NCI-H2171 (cell line): ENCODE data around the gene IFT81.
A peak's percentile ranks its signal among the peaks of the same experiment; 100 is the strongest.
"Not testable (repeated sequence)": the region's sequence is repeated elsewhere in the genome, so short reads cannot be mapped to it uniquely, and the experiment has no call there.

ENCODE experiments used
- DNase-seq: peaks from one replicate; lab custom pipeline; 2025; lab: John Stamatoyannopoulos, UW

IFT81 gene, protein sequence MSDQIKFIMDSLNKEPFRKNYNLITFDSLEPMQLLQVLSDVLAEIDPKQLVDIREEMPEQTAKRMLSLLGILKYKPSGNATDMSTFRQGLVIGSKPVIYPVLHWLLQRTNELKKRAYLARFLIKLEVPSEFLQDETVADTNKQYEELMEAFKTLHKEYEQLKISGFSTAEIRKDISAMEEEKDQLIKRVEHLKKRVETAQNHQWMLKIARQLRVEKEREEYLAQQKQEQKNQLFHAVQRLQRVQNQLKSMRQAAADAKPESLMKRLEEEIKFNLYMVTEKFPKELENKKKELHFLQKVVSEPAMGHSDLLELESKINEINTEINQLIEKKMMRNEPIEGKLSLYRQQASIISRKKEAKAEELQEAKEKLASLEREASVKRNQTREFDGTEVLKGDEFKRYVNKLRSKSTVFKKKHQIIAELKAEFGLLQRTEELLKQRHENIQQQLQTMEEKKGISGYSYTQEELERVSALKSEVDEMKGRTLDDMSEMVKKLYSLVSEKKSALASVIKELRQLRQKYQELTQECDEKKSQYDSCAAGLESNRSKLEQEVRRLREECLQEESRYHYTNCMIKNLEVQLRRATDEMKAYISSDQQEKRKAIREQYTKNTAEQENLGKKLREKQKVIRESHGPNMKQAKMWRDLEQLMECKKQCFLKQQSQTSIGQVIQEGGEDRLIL

DNA sequence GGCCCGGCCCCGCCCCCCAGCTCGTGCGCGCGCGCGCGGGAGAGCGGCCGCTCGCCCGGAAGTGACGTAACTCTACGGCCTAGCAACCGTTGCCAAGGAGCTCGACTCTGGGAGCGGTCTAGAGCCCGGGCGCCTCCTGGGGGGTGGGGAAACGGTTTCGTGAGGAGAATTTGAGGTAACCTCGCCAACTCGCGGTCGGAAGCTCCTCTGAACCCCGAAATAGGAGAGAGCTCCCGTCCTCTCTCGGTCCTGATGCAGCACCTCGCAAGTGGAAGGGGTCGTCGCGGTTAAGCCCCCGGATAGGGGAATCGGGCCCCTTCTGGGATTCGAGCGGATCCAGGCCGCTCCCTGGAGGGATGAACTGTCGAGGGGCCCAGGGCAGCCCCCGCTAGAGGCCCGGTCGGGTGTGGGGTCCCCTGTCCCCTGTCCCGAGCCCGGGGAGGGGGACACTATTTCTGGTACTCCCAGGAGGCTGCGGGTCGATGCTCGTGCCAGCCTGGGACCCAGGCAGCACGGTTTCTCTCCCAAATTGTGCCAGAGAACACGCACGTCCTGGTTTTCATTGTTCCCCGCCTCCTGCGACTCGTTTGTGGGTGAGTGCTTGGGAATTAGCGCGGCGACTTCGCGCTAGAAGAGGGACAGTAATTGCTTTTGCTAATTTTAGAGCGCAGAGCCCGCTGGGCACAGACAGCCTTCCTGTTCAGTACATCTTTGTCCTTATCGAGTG is at the start of gene IFT81:
IFT81 (plus strand) TSS at position 89 of the 727 bp plus-strand sequence. CDS start 3,024 bp downstream, outside the sequence.
- DNase-seq: peak; percentile 96

DNA sequence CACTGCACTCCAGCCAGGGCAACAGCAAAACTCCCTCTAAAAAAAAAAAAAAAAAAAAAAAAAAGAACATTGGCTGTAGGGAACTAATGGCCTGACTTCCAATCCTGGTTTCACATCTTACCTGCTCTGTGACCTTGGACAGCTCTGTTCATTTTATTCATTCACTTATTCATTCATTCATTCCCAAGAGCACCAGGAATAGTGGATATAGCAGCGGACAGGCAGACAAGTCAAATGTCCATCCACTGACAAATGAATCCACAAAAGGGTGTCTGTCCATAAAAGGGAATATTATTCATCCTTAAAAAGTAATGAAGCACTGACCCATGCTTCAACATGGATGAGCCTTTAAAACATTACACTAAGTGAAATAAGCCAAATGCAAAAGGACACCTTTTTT is 48.3 kb upstream of the IFT81 start:
- no peak for DNase-seq

DNA sequence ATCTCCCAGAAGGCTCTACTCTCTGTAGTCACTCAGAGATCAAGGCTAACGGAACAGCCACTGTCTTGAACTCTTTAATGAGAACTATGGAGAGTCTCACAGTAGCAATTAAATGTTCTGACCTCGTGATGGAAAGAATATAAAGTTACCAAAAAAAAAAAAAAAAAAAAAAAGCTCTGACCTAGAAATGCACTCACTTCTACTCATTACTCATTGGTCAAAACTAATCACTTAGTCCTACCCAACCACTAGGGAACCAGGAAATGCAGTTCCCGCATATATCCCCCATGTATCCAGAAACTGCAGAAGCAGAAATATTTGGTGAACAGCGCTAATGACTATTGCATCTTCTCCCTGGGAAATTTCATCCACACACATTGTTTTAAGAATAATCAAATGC is 46.4 kb upstream of the IFT81 start:
- no peak for DNase-seq

DNA sequence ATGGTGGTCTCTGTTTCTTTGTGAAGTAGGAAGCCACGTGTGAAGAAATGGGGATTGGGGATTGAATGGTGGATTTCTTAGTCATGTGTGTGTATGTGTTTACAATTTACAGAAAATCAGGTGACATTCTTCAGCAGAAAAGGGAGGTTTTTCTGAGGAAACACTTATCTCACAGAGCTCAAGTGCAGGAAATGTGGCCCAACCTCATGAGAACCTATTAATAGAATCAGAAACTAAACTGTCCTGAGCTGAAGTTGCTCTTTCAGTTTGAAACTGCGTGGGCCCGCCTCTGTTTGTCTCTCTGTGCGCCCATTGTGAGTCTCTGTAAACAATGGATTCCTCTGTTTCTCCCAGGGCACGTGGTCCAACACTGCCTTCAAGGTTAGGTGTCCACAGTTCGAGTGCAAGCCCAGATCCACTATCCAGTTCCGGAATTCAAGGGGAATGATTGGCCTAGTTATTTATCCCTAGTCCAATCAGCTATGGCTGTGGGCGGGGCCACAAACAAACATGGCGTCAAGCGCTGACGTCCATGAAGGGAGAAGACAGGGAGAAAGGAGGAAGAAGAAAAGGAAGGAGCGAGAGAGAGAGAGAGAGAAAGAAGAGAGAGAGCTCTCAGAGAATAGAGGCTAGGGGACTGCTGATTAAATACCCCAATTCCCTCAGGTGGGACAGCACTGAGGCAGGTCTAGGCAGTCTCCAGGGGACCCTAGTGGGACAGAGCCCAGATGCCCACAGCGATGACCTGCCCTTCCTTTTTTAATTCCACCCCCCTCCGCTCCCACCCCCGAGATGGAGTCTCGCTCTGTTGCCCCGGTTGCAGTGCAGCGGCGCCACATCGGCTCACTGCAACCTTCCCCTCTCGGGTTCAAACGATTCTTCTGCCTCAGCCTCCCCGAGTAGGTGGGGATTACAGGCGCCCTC is 44.4 kb upstream of the IFT81 start:
- DNase-seq: no peak

DNA sequence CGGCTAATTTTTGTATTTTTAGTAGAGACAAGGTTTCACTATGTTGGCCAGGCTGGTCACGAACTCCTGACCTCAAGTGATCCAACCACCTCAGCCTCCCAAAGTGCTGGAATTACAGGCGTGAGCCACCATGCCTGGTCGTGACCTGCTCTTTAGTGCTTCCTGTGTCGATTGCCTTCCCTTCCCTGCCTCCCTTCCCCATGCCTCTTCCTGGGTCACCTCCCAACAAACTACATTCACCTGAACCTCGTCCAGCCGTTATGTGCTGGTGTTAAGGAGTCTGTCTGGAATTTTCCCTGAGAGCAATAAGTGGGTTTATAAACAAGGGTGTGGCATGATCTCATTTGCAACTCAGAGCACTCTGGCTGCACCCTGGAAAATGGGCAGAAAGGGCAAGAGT is 43.7 kb upstream of the IFT81 start:
- DNase-seq: no peak

DNA sequence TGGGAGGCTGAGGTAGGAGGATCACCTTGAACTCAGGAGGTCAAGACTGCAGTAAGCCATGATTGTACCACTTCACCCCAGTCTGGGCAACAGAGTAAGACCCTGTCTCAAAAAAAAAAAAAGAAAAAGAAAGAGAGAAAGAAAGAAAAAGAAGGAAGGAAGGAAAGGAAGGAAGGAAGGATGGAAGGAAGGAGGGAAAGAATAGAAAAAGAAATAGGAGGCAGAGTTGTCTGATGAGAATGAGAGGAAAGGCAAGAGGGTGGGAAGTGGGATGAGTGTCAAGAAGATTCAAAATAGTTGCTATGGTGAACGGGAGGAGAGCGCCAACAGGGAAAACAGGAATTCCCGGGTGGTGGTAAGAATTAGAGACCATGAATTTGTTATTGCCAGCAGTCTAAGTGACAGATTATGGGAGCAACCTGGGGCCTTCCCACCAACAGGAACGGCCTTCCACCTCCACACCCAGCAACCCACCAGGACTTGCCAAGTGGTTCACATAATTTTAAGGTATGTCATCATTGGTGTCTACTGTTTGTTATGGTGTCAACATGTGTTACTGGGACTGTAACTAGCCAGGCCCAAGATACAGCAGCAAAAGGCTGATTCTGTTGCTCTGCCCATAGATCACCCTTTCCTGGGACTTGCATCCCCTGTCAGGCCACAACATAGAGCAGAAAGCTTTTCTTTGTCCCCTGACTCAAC is 39.7 kb upstream of the IFT81 start:
- no peak for DNase-seq

DNA sequence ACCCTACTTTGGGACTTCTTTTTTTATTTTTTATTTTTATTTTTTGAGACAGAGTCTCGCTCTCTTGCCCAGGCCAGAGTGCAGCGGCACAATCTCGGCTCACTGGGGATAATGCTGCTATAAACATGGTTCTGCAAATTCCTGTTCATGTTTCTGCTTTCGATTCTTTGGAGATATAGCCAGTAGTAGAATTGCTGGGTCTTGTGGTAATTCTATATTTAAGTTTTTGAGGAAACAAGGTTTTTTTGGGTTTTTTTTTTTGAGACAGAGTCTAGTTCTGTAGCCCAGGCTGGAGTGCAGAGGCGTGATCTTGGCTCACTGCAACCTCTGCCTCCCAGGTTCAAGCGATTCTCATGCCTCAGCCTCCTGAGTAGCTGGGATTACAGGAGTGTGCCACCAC is 35.9 kb upstream of the IFT81 start:
- not testable (repeated sequence) for DNase-seq

DNA sequence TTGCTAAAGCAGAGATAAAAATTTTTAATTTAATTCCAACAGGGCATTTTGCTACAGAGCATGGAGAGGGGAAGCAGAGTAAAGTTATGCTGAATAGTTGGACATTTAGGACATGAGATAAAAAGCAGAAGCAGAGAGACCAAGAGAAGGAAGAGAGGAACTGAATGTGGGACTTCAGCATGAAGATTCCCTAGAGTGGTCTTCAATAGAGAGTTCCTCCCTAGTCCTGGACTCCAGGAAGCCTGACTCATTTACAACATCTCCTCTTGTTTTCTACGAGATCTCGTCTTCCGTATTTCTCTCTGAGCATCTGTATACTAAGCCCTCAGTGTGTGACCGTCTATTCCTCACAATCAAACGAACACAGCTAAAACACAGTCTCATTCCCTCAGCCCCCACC is 35.2 kb upstream of the IFT81 start:
- DNase-seq: no peak

DNA sequence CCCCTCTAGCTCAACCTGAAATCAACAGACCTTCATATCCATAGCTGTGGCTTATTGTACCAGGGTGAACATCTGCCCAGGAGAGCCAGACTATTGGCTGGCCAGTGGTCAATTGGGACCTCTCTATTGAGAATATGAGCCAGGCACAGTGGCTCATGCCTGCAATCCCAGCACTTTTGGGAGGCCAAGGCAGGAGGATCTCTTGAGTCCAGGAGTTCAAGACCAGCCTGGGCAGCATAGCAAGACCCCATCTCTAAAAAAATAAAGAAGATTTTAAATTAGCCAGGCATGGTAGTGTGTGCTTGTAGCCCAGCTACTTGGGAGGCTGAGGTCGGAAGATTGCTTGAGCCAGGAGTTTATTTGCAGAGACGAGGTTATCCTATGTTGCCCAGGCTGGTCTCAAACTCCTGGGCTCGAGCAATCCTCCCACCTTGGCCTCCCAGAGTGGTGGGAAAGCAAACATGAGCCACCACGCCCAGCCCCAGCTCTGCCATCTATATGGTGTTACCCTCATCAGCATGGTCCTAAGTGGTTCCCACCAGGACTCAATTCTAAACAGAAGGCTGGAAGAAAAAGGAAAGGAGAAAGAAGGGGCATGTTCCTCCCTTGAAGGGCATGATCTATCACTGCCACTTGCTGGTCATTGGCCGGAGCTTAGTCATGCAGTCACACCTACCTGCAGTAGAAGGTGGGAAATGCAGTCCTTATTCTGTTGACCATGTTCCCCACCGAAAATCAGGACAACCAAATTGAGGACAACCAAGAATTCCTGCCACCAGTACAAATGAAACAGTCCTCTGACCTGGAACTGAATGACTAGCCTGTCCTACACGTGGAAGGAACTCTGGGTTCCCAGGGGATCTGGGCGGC is 33.7 kb upstream of the IFT81 start:
- no peak for DNase-seq

DNA sequence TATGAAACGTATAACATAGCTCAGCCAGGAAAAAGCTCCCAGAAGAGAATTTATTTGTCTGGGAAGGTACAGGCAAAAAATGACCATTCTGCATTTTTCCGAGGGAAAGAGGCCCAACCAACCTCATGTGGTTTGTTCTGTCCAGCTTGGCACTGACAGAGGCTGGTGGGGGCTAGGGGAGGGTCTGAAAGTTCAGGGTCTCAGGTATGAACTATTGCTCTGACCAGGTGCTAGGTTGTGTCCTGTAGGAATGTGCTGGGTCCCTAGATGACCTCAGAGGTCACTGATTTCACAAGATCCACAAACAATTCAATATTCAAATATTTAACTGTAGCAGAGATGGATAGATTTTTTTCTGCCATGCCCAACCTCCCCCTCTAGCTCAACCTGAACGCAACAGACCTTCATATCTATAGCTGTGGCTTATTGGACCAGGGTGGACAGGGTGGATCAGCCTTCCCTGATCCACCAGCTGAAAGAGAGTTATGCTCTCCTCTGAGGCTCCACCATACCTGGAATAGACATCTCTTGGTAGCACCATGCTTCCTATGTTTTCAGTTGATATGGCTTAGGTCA is 32.9 kb upstream of the IFT81 start:
- DNase-seq: no peak

DNA sequence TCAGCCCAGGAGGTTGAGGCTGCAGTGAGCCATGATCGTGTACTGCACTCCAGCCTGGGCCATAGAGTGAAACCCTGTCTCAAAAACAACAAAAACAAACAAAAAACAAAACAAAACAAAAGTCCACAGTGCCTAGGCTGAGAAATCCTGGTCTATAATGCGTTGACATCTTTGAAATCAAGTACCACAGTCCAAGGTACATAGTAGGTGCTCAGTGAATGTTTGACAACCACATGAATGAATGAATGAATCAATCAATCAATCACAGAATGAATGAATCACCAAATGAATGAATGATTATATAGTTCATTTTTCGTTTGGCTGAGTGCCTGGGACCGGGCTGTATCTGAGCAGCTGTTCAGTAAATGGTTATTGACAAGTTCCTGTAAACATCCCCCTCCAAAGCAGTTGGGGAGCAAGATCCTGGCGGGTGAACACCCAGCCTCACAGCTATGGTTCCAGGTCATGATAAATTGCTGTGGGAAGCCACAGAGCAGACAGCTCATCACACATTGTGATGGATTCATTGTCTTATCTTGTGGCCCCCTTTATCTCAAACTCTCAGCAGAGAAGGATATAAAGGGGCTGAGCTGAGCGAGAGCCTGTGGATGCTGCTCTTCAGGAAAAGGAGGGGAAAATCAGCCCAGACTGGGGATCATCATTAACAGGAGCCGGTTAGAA is 30.4 kb upstream of the IFT81 start:
- DNase-seq: no peak

DNA sequence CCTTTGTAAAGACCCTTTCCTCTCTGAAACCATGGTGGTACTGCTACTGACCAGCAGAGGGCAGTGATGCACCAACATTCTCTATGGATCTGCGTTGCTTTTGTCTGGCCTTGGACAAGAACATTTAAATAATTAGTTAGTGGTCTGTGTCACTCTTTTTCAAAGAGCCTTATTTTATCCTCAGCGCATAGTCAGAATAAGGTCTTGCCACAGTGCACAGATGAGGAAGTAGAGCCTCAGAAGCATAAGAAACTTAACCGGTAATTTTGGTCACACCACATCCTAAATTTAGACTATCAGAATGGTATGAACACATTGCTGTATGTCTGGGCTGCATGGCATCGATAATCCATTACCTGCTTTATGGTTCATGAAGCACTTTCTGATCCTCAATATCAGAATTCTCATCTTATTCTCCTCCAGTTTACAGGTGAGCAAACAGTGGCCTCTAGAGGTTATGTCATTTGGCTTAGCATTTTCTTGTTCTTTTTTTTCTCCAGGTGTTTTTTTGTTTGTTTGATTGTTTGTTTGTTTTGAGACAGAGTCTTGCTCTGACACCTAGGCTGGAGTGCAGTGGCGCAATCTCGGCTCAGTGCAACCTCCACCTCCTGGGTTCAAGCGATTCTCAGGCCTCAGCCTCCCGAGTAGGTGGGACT is 23.7 kb upstream of the IFT81 start:
- DNase-seq: peak; percentile 30

DNA sequence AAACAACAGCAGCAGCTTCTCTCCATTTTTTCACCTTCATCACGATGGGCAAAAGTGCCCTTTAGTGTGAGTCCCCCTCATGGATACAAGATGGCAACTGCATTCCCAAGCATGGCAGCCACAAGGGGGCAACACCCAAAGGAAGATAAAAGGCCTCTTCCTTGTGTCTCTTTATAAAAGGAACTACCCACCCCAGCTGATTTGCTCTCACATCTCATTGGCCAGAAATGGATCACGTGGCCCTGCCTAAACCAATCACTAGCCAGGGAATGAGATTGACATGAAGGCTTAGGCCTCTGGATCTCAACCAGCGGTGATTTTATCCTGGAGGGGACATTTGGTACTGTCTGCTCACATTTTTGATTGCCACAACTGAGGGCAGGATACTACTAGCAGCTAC is 21.9 kb upstream of the IFT81 start:
- DNase-seq: peak; percentile 69

DNA sequence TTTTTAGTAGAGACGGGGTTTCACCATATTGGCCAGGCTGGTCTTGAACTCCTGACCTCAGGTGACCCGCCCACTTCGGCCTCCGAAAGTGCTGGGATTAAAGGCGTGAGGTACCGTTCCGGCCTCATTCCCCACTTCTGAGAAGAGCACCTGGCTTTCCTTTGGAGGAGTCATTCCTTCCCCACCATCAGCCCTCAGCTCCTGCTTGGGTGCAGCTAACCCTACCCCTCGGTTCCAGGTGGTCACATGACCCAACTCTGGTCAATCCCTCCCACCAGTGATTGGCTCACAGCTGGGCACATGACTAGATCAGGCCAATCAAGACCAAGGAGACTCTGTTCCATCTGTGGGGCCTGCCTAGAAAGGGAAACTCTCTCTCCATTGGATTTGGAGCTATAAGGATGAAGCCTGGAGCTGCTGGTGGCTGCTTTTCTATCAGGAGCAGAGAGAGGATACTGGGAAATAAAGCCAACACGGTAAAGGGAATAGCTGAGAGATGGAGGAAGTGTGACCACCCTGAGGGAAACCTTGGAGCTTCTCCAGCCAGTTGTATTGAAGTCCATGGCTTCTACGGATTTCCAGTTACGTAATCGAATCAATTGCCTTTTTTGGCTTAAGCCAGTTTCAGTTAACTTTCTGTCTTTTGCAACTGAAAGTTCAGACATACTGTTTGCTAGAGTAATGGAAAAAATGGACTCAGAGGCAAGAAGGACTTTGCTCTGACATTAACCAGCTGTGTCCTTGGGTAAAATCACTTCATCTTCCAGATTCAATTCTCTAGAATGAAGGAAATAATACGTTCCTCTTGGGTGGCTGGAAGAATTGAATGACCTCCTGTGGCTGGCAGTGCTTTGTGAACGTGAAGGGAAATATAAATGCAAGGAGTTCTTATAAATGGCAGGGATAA is 19.7 kb upstream of the IFT81 start:
- DNase-seq: no peak

DNA sequence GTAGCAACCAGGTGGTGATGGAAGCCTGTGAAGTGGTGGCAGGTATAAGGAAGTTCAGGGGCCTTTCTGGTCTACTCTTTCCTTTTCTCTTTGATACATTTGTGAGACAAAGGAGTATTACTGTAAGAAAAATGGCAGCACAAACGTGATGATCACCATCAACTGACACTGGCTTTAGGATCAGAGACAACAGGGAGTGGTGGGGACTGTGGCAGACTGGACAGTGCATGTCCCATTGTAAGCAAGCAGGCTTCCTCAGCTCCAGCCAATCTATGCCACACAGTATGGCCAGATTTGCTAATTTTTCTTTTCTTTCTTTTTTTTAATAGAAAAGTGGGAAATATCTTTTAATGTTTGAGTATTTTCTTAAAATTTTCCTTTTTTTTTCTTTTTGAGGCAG is 19.0 kb upstream of the IFT81 start:
- no peak for DNase-seq

DNA sequence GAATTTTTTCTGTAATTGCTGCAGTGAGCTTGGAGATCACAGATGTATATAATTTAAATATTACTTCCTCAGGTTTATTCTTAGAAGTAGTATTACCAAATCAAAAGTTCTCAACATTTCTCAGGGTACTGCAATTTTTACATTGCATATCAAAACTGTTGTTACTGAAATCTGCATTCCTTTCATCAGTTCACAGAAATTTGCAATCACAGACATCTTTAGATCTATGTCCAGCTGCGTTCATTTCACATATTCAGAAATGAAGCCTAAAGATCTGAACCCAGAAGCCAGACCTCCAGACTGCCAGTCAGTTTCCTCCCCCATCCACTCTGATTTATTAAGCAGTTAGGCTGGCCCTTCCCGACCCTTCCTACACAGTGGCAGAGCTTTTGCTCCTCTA is 18.2 kb upstream of the IFT81 start:
- no peak for DNase-seq
